Chondrocyte (in vitro differentiated cells): ENCODE measurements around the gene MBP. TPM values are rescaled to one million over a fixed set of nuclear protein-coding genes. Genes with fewer than 3 reads are reported as not detected.

ENCODE experiments used
- DNase-seq: peaks from one replicate; pipeline ENCODE4 v3.0.0; 2021; ENCODE audit warnings: mixed read lengths, low spot score
- H3K27ac Mint-ChIP-seq: one replicate; pipeline ENCODE4 v1.8.0; 2021; ENCODE audit warnings: mild to moderate bottlenecking, moderate library complexity, mixed read lengths; ENCODE audit not compliant: unreplicated experiment
- H3K27me3 Mint-ChIP-seq: 2 replicates; pipeline ENCODE4 v1.8.0; 2021; ENCODE audit warnings: low read depth, mixed read lengths
- H3K36me3 Mint-ChIP-seq: 2 replicates; pipeline ENCODE4 v1.8.0; 2021; ENCODE audit warnings: low read depth, mixed read lengths
- H3K4me1 Mint-ChIP-seq: 2 replicates; pipeline ENCODE4 v1.8.0; 2021; ENCODE audit warnings: low read depth, mild to moderate bottlenecking, mixed read lengths
- H3K4me3 Mint-ChIP-seq: one replicate; pipeline ENCODE4 v1.8.0; 2021; ENCODE audit warnings: mild to moderate bottlenecking, moderate library complexity, mixed read lengths; ENCODE audit not compliant: unreplicated experiment
- H3K9me3 Mint-ChIP-seq: 2 replicates; pipeline ENCODE4 v1.8.0; 2021; ENCODE audit warnings: low read depth, mixed read lengths
- total RNA-seq: library from RNA; stranded (reverse); gene quantifications from 3 replicates; pipeline ENCODE4 v1.2.1, GENCODE V29; 2021
- TF ChIP-seq, protein P1 (sequence below): fragments of 200-600 bp; sonication (generic); IDR thresholded peaks from 2 replicates; pipeline ENCODE4 v1.5.0; 2021; ENCODE audit warnings: antibody characterized with exemption, mild to moderate bottlenecking, moderate library complexity

The MBP gene
- total RNA-seq, 1 donor from 2014 or later, result 15.9 TPM

DNA sequence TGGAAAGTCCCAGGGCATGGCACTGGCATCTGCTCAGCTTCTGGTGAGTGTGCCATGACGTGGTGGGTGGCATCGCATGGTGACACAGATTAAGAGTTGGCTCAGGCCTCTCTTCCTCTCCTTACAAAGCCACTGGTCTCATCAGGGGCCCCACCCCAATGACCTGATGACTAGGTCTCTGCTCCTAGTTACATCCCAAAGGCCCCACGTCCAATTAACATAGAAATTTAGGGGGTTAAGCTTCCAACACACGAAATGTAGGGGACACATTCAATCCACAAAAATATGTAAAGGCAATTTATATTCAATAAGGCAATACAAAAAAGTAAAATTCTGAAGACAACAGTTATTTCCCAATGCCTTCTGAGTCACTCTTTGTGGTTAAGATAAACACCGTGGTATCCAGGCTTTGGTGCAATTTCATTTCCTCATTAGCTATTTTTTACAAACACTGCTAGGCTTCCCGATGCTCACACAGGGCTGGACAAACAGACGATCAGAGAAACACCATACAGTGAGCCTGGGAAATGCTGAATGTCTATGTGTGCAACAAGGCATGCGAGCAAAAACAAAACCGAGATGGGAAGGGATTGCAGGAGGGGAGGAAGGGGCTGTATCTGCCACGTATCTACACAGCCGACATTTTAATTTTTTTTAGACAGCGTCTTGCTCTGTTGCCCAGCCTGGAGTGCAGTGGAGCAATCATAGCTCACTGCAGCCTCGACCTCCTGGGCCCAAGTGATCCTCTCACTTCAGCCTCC is 67.2 kb downstream of the MBP start:
- Mint-ChIP-seq H3K36me3 (peaks cover 3% of the 10 kb centered on the region), H3K4me3 (no peak overlapping the region), H3K9me3 (no peaks in the 10 kb centered on the region), H3K4me1 (peaks cover 77% of the 10 kb centered on the region), H3K27ac (peak overlapping the region; percentile 55), H3K27me3 (no peaks in the 10 kb centered on the region)
- DNase-seq, result no peak
- TF ChIP-seq, protein P1, sequence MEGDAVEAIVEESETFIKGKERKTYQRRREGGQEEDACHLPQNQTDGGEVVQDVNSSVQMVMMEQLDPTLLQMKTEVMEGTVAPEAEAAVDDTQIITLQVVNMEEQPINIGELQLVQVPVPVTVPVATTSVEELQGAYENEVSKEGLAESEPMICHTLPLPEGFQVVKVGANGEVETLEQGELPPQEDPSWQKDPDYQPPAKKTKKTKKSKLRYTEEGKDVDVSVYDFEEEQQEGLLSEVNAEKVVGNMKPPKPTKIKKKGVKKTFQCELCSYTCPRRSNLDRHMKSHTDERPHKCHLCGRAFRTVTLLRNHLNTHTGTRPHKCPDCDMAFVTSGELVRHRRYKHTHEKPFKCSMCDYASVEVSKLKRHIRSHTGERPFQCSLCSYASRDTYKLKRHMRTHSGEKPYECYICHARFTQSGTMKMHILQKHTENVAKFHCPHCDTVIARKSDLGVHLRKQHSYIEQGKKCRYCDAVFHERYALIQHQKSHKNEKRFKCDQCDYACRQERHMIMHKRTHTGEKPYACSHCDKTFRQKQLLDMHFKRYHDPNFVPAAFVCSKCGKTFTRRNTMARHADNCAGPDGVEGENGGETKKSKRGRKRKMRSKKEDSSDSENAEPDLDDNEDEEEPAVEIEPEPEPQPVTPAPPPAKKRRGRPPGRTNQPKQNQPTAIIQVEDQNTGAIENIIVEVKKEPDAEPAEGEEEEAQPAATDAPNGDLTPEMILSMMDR, result no peak

DNA sequence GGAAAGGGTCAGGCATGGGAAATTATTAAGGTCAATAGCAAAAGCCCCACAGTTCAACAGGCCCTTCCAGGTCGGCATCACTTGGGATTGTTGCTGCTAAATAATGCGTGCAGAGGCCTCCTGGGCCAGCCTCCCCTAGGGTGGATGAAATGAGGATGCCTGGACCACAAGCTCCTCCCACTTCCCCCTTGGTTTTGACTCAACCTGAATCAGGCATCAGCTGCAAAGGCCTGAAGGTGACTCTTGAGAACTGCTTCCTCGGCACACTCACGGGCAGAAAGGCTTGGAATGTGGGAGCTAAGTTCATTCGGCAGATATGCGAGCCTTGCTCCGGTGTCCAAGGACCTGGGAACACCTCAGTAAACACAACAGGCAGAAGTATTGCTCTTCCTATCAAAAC is 69.3 kb downstream of the MBP start:
- DNase-seq, result no peak
- Mint-ChIP-seq H3K27me3 (no peaks in the 10 kb centered on the region), H3K4me1 (peaks cover 59% of the 10 kb centered on the region), H3K27ac (peak overlapping the region; percentile 90), H3K9me3 (no peaks in the 10 kb centered on the region), H3K4me3 (no peak overlapping the region), H3K36me3 (peaks cover 3% of the 10 kb centered on the region)
- TF ChIP-seq, protein P1, result no peak

DNA sequence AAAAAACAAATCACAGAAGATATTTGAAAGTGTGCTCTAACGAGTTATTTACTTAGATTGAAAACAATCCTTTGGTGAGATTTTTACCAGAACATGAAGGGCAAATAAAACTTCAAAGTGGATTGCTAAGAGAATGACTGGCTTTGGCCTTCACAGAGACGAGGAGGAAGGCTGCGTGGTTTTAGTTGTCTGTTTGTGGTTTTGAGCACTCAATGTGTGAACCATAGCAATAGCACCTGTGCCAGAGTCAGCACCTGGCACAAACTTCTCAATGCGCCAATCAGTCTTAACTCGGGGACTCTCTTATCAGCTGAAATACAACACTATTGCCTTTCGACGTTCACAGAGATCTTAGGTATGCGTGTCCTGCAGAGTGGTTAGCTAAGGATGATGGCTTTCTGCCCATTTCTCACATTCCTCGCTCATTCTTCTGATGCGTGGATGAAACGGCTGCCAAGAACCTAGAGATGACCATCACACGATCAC is 70.0 kb downstream of the MBP start:
- Mint-ChIP-seq H3K4me3 (no peak overlapping the region), H3K9me3 (no peaks in the 10 kb centered on the region), H3K36me3 (peaks cover 3% of the 10 kb centered on the region), H3K27ac (peak overlapping the region; percentile 90), H3K4me1 (peaks cover 52% of the 10 kb centered on the region), H3K27me3 (no peaks in the 10 kb centered on the region)
- TF ChIP-seq, protein P1, result no peak
- no peak for DNase-seq

DNA sequence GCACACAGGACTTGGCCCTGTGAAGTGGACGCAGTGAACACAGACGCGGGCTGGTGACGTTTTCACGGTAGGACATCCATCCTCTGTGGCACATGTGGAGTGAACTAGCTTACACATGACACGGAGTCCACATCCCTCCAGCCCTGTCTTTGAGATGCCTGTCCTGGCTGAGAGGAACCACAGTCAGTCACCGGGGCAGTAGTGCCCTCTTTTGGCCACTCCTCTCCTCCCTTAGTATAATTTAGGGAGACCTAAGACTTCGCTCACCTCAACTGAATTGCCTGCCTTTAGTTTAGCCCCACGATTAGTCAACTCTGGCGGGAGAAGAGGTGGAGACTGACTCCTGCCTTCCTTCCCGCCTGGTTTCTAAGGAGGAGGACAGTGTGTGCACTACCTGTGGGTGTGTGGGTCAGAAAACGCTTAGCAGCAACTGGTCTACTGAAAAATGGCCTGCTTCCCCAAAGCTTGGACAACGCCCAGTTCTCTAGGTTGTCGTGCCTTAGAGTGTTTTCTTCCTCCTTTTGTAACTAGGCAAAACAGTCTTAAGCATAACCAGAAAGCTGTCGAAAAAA is 70.6 kb downstream of the MBP start:
- no peaks in the 10 kb centered on the region for H3K27me3 Mint-ChIP-seq
- DNase-seq, result no peak
- TF ChIP-seq, protein P1, result peak; percentile 58
- peak overlapping the region; percentile 90 for H3K27ac Mint-ChIP-seq
- no peaks in the 10 kb centered on the region for H3K9me3 Mint-ChIP-seq
- peaks cover 5% of the 10 kb centered on the region for H3K36me3 Mint-ChIP-seq
- no peak overlapping the region for H3K4me3 Mint-ChIP-seq
- H3K4me1 Mint-ChIP-seq, result peaks cover 50% of the 10 kb centered on the region

DNA sequence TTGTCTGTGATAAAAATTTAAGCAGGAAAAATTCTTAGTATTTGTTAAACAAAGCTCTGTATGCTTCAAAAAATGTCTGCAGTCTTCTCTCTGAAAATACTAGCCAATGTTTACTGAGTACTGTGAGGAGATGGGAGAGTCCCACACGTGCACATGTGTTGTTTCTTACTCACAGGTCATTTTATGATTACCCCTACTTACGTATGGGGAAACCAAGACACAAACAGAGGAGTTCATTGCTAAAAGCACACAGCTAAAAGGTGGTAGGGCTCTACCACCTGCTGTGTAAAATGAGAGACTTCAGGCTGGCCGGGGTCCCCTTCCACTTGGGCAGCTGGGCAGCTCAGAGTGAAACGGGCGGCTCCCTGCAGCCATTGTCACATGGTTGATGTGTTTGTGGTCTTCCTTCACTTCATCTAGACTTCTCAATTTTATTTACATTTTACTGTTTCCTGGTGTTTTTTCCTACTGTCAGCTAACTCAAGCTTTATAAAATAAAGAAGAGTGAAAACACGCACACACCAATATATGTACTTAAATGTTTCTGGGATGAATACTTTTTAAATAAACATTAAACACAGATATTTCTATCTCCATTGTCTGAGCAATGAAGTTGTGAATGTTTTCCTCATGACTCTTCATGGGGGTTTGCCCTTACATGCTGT is 71.2 kb downstream of the MBP start:
- H3K27me3 Mint-ChIP-seq, result no peaks in the 10 kb centered on the region
- H3K27ac Mint-ChIP-seq, result peak overlapping the region; percentile 90
- H3K9me3 Mint-ChIP-seq, result no peaks in the 10 kb centered on the region
- H3K4me3 Mint-ChIP-seq, result no peak overlapping the region
- H3K4me1 Mint-ChIP-seq, result peaks cover 51% of the 10 kb centered on the region
- no peak for DNase-seq
- peaks cover 5% of the 10 kb centered on the region for H3K36me3 Mint-ChIP-seq
- TF ChIP-seq, protein P1, result no peak
